ENCODE results near the gene EHD1.

The EHD1 gene

DNA sequence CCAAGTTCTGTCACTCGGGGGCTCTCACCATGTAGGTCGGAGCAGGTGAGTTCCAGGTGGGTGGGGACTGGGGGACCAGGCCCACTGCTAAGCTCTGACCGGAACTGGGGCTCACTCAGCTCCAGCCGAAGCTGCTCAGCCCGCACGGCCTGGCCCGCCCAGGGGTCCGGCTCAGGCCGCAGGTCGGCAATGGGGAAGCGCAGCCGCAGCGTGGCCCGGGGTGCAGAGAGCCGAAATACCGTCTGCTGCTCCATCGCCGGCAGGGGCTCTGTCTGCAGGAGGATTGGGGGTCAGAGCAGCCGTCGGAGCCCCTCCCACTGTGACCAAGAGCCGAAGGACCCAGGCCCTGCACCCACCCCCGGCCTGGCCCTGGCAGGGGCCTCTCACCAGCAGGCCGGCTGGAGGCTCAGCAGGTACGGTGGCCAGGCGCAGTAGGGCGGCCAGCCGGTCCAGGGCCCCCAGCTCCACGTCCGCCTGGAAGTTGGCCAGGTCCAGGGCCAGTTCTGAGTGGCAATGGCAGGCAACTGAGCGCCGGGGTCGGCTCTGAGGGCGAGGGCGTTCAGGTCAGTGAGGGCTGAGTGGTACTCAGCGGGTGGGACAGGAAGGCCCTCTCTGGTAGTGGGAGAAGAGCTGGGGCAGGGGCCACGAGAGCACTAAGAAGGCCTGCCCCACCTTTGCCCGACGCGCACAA, 31.4 kb upstream of the EHD1 start:
- no peak for DNase-seq

DNA sequence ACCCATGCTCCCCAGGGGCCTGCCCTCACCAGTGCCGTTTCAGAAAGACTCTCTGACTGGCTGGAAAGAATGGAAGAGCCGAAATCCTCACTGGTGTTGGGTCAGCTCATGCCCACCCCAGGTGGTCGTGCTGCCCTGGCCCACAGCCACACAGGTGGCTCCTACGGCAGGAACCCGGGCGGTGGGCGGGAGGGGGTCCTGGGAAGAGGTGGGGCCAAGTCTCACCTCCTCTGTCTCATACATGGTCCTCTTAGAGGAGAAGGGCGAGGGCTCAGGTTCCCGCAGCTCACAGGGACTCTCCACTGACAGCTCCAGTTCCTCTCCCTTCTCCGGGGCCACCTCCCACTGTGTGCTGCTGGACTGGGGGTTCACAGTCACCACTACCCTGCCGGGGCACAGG, 30.3 kb upstream of the EHD1 start:
- no peak for DNase-seq

DNA sequence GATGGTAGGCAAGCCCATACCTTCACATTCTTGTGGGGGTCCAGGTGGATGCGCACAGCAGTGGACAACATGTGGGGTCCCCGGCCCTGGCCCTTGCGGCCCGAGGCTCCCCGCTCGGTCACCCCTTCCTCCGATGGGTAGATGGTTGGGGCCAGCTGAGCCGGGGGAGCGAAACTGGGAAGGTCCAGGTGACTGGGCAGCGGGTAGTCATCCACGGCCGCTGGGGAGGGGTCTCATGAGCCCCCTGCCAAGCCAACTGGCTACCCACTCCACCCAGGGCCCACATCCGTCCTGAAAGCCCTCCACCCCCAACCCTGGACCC, 27.9 kb upstream of the EHD1 start:
- DNase-seq: no peak

DNA sequence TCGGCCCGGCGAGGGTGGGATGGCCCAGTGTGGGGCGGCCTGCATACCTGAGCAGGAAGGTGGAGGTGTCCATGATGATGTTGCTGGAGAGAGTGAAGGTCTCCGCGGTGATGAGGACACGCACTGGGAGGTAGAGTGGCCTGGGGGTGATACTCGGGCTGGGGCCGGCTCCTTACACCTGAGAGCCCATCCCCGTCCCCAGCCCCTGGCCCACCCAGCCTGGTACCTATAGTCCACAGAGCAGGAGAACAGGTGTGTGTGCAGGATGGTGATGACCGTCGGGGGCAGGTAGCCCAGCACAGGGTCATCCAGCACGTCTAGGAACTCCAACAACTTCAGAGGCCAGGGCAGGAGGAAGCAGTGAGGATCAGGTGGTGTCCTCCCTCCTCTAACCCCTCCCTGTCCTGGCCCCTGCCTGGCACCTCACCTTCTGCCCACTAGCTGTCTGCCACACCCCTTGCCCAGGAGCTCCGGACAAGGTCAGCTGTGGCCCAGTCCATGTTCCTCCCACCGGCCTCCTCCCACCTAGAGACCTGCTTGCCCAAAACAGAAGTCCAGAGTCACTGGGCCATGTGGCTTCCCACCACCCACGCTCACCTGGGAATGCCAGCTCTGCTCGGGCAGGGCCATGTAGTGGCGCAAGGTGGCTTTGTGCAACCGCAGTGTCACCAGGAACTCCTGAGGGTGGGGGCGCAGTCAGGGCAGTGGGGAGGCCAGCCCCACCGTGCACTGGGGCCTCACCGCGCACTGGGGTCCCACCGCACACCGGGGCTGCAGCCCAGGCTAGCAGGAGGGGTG, 27.3 kb upstream of the EHD1 start:
- DNase-seq: no peak

DNA sequence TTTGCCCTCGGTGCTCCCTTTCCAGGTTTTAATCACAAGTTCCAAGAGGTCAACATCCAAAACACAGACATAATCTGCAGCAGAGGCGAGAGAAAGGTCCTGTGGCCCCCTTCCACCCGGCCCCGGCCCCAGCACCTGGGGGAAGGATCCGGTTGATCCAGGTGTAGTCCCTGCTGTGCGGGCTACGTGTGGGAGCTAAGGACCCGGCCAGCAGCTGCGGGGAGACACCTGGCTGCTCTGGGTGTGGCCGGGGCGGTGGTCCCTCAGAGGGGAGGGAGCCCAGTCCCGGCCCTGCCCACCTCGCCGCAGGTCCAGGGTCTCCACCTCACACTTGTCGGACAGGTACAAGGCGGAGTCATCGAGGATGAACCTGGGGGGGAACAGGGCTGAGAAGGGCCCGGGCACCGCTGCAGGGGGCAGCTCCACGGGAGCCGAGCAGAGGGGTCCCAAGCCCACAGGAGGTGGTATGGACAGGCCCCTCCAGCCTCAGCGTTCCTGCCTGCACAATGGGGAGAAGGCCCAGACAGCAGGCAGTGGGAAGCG, 24.9 kb upstream of the EHD1 start:
- DNase-seq: no peak

DNA sequence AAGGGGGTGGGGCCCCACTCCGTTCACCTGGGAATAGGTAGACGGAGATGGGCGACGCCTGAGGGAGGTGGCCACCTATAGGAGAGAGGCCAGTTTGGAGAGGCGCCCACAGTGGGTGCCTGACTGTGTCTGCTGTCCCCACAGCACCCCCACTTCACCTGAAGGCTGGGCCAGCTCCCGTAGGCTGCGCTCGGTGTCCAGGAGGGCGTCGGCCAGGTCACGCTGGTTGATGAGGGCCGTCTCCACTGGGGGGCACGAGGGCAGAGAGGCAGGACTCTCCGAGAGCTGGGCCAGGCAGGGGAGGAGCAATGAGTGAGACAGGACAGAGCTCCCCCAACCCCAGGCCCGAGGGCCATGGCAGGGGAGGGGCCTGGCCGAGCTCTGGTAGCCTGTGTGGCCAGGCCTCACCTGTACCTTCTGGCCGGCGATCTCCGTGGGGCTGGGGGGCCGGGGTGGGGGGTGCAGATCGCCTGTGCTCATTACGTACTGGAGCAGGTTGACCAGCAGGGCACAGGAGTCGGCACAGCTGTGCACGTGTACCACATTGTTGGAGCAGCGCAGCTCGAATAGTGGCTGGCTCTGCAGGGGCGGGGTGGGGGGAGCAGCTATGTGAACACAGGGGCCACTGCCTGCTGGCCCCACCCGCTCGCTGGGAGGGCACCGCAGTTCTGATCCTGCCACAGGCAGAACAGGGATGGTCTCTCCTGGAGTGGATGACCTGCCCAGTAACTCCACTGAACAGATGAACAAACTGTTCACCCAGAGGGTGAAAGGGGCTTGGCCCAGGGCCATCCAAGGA, 23.9 kb upstream of the EHD1 start:
- DNase-seq: no peak

DNA sequence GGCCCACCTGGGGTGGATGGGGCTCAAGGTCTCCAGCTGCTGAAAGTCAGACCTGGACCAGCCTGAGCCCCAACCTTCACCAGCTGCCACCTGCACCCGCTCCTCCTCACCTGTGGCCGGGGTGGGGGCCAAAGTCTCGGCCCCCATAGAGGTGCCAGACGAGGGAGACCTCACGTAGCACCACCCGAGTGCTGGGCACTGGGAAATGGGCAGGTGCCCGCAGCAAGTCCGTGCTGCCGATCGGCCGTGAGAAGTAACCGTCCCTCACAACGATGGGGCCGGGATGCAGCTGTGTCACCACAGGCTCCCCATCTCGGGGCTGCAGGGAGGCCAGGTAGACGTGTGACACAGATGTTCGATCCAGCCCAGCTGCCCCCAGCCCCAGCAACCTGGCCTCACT, 22.4 kb upstream of the EHD1 start:
- no peak for DNase-seq

DNA sequence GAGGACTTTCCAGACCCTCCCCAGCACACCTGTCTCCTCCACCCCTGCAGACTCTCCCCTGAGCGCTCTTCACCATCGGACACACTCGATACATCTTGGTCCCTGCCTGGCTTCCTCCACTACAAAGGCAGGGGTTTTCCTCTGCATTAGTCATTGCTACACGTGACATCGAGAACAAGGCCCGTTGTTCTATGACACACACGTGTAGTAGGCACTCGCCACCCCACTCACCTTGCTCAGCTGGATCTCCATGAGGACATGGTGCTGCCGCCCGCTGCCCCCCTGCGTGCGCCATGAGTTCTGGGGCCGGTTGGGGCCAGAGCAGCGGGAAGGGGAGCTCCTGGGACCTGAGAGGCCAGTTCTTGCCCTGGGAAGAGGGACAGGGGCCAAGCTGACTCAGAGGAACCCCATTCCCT, 21.9 kb upstream of the EHD1 start:
- no peak for DNase-seq

DNA sequence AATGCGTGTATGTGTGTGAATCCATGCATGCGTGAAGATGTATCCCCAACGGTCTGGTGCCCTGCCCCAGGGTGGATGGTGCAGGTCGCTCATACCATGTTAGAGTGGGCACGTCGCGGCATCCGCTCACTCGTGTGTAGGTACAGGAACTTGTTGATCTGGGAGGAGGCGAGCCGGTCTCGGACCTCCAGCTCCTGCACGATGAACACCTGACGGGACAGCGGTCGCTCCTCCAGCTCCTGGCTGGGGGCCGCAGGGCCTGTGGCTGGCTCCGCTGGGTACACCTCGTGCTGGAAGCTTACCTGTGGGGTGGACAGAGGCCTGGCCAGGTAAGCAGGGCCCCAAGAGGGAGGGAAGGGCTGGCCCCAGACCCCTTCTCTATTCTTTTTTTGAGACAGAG, 20.1 kb upstream of the EHD1 start:
- DNase-seq: no peak

DNA sequence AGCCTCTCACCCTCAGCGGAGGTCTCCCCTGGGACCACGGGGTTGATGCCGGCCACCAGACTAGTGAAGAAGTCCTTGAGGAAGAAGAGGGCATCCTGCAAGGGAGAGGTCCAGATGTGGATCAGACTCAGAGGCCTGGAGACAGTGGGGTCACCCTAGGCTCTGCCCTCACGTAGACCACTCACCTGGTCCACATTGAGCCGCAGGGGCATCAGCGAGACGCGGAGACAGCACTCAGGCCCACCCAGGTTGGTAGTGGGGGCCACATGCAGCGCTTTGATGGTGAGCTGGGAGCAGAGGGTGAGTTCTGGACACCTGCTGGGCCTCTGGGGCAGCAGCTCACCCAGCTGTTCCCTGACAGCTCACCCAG, 19.6 kb upstream of the EHD1 start:
- DNase-seq: no peak

DNA sequence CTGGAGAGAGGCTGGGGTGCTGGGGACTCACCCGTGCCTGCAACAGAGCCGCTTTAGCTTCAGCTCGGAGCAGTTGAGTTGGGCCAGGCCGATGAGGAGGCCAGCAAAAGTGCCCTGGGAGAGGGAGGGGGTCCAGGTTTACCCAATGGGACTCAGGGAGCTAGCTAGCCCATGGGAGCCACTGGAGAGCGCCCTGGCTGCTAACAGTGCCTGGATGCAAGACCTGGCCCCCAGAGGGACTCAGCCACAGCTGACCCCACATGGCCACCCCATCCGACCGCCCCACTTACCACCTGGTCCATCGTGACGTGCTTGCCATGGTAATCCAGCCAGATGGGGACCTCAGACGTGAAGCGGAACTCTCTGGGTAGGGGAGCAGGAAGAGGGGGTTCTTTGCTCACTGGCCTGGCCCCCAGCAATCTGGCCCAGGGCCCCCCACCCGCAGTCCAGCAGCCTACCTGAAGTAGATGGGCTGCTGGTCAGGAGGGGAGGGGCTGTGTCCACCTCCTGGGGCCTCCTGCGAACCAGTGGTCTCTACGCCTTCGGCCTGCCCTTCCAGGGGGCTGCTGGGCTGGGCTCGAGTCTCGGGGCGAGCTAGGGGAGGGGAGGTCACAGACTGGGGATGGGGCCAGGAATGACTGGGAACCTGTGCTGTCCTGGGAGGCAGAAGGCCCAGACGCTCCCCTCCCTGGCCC, 19.1 kb upstream of the EHD1 start:
- DNase-seq: no peak

DNA sequence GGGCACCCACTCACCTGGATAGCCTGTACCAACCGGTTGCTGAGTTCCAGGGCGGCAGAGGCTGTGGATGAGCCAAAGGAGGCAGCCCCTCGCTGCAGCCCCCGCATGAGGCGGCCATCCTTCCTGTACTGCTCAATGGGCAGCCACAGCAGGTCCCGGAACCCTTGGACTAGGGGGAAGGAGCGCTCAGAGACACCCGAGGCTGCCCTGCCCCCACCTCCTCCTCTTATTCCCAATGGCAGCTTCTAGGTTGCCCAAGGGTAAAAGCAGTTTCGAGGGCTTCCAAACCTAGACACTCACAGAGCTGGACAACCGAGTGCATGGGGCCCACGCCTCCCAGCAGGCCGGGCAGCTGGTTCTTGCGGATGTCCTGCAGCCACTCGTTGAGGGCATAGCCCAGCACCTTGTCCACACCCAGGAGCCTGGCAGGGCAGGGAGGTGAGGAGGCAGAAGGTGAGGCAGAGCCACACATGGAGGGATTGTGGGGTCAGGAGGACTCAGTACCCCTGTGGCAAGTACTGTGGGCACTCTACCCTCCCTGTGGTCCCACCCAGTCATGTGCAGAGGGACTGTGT, 18.1 kb upstream of the EHD1 start:
- DNase-seq: no peak

DNA sequence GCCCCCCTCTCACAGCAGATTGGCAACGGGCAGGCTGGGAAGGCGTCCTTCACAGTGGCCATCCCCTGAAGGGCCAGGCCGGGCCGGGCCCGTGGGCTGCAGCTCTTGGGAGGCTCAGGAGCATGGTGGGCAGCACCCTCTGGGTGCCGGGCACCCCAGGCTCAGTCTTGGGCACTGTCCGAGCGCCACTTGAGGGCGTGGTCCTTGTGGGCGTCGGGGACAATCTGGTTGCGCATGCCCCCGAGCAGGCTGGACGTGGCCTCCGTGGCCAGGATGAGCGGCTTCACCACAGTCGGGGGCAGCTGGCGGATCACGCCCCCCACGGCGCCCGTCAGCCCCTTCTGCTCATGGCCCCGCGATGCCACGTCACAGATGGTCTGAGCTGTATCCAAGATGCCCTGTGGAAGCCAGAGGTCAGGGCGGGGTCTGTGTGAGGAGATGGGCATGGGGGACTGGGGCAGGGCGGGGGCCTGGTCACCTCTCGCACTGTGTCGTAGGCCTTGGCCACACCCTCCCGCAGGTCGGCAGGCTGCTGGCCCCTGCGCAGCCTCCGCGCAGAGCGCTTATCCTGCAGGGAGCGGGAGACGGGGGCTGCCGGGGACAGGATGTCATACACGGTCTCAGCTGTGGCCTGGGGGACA, 16.5 kb upstream of the EHD1 start:
- no peak for DNase-seq

DNA sequence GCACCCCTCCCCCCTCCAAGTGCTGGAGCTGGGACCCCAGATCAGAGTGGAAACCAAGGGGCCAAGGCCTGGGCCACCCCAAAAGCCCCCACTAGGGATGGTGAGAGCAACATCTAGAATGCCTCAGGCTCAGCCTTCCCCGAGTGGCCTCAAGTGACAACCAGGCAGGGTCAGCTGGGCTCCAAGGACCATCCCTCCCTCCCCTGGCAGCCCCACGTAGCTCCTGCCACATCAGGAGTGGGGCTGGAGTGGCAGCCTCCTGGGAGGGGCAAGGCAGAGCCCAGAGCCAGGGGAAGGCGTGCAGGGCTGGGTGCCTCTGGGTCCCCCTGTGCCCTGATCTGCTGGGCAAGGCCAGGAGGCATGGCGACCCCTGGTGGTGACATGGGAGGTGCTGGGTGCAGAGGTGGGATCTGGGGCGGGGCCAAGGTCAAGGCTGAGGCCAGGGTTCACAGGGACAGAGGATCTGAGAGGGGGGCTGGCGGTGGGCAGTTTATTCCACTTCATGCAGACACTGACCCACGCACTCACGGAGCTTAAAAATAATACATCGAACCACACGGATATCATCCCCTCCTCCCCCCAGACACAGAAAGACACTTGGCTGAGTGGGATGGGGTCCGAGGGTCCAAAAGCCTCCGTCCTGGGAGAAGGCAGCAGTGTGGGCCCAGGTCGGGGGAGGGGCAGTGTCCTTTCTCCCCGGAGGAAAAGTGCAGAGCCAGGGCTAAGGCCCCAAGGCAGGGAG, 15.8 kb upstream of the EHD1 start:
- DNase-seq: peak; percentile 94

DNA sequence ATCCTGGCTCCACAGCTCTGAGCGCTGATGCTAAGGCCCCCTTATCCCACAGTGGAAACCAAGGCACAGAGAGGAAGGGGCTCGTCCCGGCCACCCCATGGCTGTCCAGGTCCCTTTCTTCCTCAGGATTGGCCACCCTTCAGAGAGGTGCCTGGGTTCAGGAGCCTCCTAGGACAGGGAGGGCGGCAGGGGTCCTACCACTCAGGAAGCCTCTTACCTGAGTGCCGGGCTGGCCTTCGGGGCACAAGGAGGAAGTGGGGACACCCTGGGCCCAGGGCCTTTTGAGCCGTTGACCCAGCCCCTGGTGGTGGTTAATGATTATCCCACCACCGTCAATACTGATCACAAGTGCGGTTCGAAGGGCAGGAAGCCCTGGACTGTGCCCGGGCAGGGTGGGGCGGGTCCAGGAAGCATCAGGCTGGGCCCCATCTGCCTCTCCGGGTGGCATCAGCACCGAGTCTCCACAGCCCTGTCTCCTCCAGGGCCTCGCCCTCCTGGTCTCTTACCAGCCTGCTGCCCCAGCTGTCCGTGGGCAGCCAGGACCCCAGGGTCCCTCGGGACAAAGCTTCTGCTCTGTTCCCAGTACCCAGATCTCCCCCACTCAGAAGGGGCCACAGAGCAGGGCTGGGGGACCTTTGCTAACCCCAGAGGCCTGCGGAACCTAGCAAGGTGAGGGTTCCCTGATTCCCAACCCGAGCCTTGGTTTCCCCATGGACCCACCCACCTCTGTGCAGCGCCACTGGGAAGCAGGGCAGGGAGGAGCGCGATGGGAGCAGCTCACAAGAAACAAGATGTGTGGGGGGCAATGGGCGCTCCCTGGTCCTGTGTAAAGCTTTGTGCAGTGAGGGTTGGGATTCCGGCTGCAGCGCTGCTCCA, 15.0 kb upstream of the EHD1 start:
- no peak for DNase-seq

DNA sequence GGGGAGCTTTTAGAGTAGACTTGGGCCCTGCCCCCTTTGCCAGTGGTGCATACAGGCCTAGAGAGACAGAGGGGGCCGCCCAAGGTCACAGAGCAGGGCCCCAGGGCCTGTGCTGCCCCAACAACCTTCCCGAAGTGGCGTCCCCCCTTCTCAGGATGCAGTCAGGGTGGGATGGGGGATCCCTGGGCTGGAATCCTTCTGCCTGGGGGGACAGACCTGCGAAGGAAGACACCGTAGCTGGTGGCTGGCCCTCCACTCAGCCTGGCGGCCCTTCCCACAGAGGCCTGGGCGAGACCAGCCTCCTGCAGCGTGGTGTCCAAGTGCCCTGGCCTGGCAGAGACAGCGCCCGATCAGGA, 14.4 kb upstream of the EHD1 start:
- DNase-seq: no peak

DNA sequence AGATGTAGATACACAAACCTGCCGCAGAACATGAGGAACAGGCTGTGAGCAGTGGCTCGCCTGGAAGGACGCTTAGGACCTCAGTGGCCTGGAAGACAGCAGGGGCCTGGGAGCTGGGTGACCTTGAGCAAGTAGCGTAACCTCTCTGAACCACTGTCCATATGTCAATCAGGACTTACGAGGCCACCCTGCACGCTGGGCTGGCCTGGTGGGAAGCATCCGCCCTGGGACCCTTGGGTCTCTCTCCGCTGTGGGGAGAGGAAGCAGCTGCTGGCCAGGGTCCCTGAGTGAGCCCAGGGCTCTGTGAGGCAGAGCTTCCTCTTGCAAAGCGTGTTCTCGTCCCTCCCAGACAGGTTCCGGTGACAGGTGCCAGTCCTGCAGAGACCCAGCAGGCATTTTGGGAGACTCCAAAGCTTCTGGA, 14.0 kb upstream of the EHD1 start:
- DNase-seq: no peak

DNA sequence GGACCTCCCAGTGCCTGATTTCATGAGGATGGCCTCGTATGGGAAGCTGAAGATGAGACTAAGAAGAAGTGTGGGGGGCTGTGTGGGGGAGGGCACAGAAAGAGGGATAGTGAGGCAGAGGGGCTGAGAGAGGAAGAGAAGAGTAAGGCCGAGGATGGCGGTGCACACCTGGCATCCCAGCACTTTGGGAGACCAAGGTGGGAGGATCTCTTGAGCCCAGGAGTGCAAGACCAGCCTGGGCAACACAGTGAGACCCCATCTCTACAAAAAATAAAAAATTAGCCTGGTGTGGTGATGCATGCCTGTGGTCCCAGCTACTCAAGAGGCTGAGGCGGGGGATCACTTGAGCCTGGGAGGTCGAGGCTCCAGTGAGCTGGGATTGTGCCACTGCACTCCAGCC, 13.5 kb upstream of the EHD1 start:
- DNase-seq: no peak

DNA sequence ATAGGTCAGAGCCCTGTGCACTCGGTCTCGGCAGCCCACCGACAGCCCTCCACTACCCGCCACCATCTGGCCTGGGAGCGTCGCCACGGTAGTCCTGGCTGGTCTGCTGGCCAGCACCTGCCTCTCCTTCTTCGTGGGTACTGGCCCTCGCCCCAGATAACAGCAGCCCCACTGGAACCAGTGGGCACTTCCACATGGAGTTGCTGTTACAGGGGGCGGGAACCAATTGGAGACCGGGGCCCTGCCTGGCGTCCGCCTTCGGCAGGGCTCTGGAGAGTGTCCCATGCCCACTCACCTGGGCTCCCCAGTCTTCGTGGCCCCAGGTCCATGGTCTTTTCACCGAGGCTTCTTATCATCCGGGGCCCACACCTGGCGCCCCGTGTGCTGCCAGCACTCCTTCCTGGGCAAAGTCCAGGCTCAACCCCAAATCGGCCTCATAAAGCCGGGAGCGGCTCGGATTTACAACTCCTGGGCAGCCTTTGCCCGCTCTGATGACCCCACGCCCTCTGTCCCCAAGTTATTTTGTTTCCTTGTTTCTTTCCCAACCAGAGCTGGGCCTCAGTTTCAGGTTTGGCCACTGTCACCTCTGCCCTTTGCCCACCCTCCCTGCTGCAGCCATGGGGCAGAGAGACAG, 12.9 kb upstream of the EHD1 start:
- no peak for DNase-seq

DNA sequence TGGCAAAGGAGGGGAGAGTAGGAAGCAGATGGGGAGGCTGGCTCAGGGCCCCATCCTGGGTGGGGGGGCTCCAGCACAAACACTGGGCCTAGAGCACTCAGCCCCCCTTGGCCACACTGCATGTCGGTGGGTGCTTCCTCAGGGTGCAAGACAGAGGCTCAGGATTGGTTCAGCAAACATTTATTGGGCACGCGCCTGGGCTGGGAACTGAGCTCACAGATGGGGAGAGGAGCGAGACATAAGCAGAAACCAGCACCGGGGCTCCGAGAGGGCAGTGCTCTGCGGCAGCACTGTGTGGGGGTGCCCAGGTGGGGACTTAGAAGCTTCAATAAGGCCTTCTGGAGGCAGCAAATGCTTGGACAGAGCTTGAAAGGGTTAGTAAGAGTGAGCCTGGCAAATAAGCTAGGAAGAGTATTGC, 12.1 kb upstream of the EHD1 start:
- no peak for DNase-seq

Data from hematopoietic multipotent progenitor cell treated with erythropoietin and hydrocortisone succinate and interleukin-3 and kit ligand, for 4 days (in vitro differentiated cells).